Activated CD4-positive, alpha-beta T cell treated with anti-CD3 and anti-CD28 coated beads for 1 hour (primary cell): ENCODE measurements around the gene ZNF618.
"Not testable (repeated sequence)": the region's sequence is repeated elsewhere in the genome, so short reads cannot be mapped to it uniquely, and the experiment has no call there.

ENCODE experiments used
- DNase-seq: peaks from one replicate; pipeline ENCODE4 v3.0.0-alpha.2; 2020

The ZNF618 gene

GRCh38 chr9:114070188-114071103 is 194.3 kb downstream of the ZNF618 start:
- DNase-seq: no peak

GRCh38 chr9:114071197-114071795 is 195.2 kb downstream of the ZNF618 start:
- DNase-seq: no peak

- no peak for DNase-seq
Observed at GRCh38 chr9:114072184-114073140, 196.4 kb downstream of the ZNF618 start.

- DNase-seq: no peak
Observed at GRCh38 chr9:114075602-114076001, 199.5 kb downstream of the ZNF618 start.

- no peak for DNase-seq
Observed at GRCh38 chr9:114076237-114077161, 200.4 kb downstream of the ZNF618 start.

- no peak for DNase-seq
Observed at GRCh38 chr9:114077162-114077837, 201.2 kb downstream of the ZNF618 start.

GRCh38 chr9:114078021-114078780 is 202.1 kb downstream of the ZNF618 start, which contains the start of gene AMBP:
Gene AMBP (minus strand): TSS chr9:114078300. CDS start chr9:114078209, 91 bp downstream.
- no peak for DNase-seq

- no peak for DNase-seq
Observed at GRCh38 chr9:114078781-114079156, 202.7 kb downstream of the ZNF618 start.

- no peak for DNase-seq
Observed at GRCh38 chr9:114080195-114080772, 204.2 kb downstream of the ZNF618 start.

GRCh38 chr9:114080773-114081440 is 204.8 kb downstream of the ZNF618 start:
- no peak for DNase-seq

- no peak for DNase-seq
Observed at GRCh38 chr9:114081441-114082016, 205.4 kb downstream of the ZNF618 start.

- peak; percentile 63 for DNase-seq
Observed at GRCh38 chr9:114082017-114082762, 206.1 kb downstream of the ZNF618 start.

- not testable (repeated sequence) for DNase-seq
Observed at GRCh38 chr9:114082763-114083412, 206.8 kb downstream of the ZNF618 start.

- DNase-seq: no peak
Observed at GRCh38 chr9:114083666-114084065, 207.6 kb downstream of the ZNF618 start.

GRCh38 chr9:114084282-114085073 is 208.4 kb downstream of the ZNF618 start:
- no peak for DNase-seq

GRCh38 chr9:114085387-114085789 is 209.3 kb downstream of the ZNF618 start:
- DNase-seq: no peak

GRCh38 chr9:114086009-114086408 is 209.9 kb downstream of the ZNF618 start:
- no peak for DNase-seq
